Activated naive CD4-positive, alpha-beta T cell treated with anti-CD3 and anti-CD28 coated beads, Interleukin-2, amount 50 U/mL, for 72 hours (primary cell): ENCODE results near the gene TTBK1. TPM values are rescaled to one million over a fixed set of nuclear protein-coding genes. Genes with fewer than 3 reads are reported as not detected.

Experiments
- ATAC-seq, 2 donors: fragments of 150-1000 bp; cut with Tn5 transposase; 2 replicates each; pipeline ENCODE4 v1.10.0; 2021; ENCODE audit warnings: mild to moderate bottlenecking in 2 of 2, moderate library complexity in 2 of 2
- DNase-seq, 2 donors: peaks; one replicate each; pipeline ENCODE4 v3.0.0; 2021 to 2022; ENCODE audit warnings: low spot score in 2 of 2
- H3K27ac Mint-ChIP-seq, 2 donors: one replicate each; pipeline ENCODE4 v1.8.0; 2022; ENCODE audit warnings: mild to moderate bottlenecking in 2 of 2, mixed read lengths in 2 of 2
- H3K36me3 Mint-ChIP-seq, 2 donors: one replicate each; pipeline ENCODE4 v1.8.0; 2022; ENCODE audit warnings: mixed read lengths in 2 of 2
- H3K9me3 Mint-ChIP-seq, 2 donors: one replicate each; pipeline ENCODE4 v1.8.0; 2022; ENCODE audit warnings: mixed read lengths in 2 of 2
- total RNA-seq, 2 donors: library from RNA; stranded (reverse); gene quantifications; one replicate each; pipeline ENCODE4 v1.2.3, GENCODE V29; 2022

Gene TTBK1
- total RNA-seq, 2 donors from 2014 or later, result 0.09 to 0.37 TPM

DNA sequence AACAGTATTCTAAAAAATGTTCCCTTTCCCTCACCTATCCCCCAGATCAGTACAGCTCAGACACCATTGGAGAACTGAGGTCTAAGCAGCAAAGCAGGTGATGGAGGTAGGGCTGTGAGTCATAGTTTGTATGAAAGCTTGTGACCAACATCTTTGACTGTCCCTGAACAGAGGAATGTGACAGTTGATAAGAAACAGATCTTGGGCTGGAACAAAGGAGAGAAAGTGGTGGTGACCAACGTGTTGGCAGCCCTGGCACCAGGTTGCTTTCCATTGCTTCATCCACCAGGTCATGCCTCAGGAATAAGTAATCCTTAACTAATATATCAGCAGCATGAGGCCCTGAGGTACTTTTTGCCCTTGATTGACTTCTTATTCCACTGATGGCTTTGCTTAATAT lies 85.2 kb downstream of the TTBK1 start:
- H3K27ac Mint-ChIP-seq, result no peak overlapping the region
- H3K36me3 Mint-ChIP-seq, result no peaks in the 10 kb centered on the region
- peak in 1 of 2 donors; percentile 53 for ATAC-seq
- no peak for DNase-seq
- H3K9me3 Mint-ChIP-seq, result no peaks in the 10 kb centered on the region

DNA sequence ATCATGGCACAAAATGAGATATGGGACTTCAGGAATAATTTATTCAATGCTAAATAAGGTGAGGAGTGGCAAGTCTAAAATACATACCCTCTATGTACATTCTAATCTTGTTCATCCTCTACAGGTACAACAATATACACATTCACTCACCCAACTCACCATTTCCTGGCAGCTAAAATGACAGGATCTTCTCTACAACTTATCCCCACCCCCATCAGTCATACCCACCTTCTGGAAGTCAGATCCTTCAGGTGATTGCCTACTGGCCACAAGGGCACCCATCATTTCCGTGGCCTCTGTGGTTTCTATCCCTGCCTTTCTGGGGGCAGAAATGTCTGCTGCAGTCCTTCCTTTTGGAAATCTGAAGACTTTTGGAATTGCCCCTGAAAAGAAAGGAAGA lies 88.2 kb downstream of the TTBK1 start:
- DNase-seq (no peak), ATAC-seq (peak in 1 of 2 donors; percentile 54)
- Mint-ChIP-seq H3K36me3 (no peaks in the 10 kb centered on the region), H3K27ac (no peak overlapping the region), H3K9me3 (no peaks in the 10 kb centered on the region)

DNA sequence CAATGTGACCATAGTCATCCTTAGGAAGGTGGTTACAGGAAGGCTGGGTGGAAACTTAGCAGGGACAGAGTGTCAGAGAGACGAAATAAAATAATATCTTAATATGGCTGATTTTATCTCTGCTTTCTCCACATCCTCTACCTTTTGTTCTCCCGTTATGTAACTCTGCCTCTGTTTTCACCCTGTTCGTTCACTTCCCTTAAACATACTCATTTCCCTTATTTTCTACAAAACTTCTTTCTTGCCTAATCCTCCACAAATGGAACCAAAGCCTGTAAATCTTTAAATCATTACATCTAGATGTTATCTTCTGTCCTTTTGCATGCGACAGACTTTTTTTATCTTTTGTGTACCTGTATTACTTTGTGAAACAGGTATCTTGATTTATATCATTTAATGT lies 88.6 kb downstream of the TTBK1 start:
- Mint-ChIP-seq H3K27ac (no peak overlapping the region), H3K36me3 (no peaks in the 10 kb centered on the region), H3K9me3 (no peaks in the 10 kb centered on the region)
- no peak for DNase-seq
- ATAC-seq, result no peak

DNA sequence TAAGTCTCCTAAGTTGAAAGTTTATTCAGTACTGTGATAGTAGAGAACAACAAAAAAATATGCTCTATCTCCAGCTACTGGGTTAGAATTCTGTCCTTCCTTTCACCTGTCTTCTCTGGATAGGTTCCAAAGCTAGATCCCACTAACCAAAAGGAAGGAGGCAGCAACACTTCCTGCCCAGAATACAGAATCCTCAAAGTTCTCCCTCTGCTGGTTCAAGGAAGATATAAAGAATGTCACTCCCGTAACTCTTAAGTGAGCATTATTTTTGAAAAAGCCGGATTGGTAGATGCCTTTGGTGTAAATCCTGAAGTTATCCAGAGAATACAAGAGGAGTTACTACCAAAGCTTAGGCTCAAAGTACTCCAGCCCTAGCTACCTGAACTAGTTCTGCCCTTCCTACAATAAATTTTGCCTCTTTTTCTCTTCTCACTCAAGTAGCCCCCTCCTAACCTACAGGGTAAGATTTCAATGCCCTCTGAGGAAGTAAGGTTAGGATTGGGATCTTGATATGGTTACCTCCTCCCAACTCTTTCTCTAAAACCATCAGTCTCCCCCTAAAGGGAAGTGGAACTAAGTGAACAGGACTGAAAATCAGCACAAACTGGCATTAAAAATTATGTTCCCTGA lies 91.3 kb downstream of the TTBK1 start:
- no peak overlapping the region for H3K27ac Mint-ChIP-seq
- H3K9me3 Mint-ChIP-seq, result no peaks in the 10 kb centered on the region
- ATAC-seq (peak in 1 of 2 donors; percentile 20), DNase-seq (no peak)
- H3K36me3 Mint-ChIP-seq, result no peaks in the 10 kb centered on the region

DNA sequence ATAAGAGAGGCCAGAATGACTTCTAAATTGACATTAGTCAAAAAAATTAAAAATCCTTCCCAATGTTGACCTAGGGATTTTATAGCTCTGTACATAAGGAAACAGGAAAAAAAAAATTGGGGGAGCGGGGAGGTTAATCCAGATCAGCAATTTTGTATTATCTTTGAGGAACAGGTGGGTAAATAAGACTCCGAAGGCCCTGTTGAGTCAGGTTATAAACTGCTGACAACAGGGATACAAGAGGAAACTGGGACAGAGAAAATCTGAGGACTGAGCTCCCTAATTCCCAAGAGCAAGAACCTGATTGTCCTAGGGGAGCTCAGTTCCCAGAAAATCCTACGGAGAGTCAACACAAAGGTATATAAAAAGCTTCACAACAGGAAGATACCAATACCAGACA lies 92.2 kb downstream of the TTBK1 start:
- DNase-seq (no peak), ATAC-seq (no peak)
- Mint-ChIP-seq H3K27ac (no peak overlapping the region), H3K9me3 (no peaks in the 10 kb centered on the region), H3K36me3 (no peaks in the 10 kb centered on the region)

DNA sequence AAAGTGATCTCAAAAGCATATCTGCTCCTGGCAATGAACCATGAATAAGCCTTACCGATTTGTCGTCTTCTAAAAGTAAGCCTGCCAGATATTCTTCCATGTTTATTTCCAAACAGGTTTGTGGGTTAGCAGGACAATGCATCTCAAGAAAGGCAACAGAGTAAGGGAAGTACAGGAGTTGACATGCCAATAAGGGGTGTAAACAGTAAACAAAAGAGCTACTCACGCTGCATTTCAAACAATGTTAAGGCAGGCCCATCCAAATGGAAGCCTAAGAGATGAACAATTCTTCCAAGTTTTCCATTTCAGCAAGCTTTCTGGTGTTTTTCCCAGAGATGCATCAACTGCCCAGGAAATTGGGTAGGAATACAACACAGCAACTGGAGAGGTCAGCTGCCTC lies 93.1 kb downstream of the TTBK1 start:
- Mint-ChIP-seq H3K36me3 (no peaks in the 10 kb centered on the region), H3K27ac (no peak overlapping the region), H3K9me3 (no peaks in the 10 kb centered on the region)
- DNase-seq (no peak), ATAC-seq (no peak)

Other genes starting within 250 kb of the TTBK1 start
- 10 to 100 TPM; 79.4 to 83.6 TPM for gene MEA1, start 229.5 kb upstream of the TTBK1 start, total RNA-seq
- gene KLHDC3, start 229.2 kb upstream of the TTBK1 start, total RNA-seq, result 10 to 100 TPM; 67.7 to 74.0 TPM
- 10 to 100 TPM; 45.6 to 46.9 TPM for gene RRP36, start 221.9 kb upstream of the TTBK1 start, total RNA-seq
- gene CUL7, start 189.6 kb upstream of the TTBK1 start, total RNA-seq, result 10 to 100 TPM; 13.0 to 21.6 TPM
- gene MRPL2, start 184.0 kb upstream of the TTBK1 start, total RNA-seq, result 10 to 100 TPM; 87.4 to 99.8 TPM
- gene KLC4, start 183.8 kb upstream of the TTBK1 start, total RNA-seq, result 10 to 100 TPM; 19.9 to 50.1 TPM
- gene PTK7, start 167.2 kb upstream of the TTBK1 start, total RNA-seq, result 1 to 10 TPM; 2.9 to 4.7 TPM
- gene SRF, start 72.2 kb upstream of the TTBK1 start, total RNA-seq, result 10 to 100 TPM; 31.0 to 42.7 TPM
- gene CUL9, start 61.3 kb upstream of the TTBK1 start, total RNA-seq, result 10 to 100 TPM; 45.7 to 88.0 TPM
- 10 to 100 TPM; 39.3 to 73.5 TPM for gene DNPH1, start 14.0 kb upstream of the TTBK1 start, total RNA-seq
- gene SLC22A7, start 54.8 kb downstream of the TTBK1 start, total RNA-seq, result not detected
- gene CRIP3, start 65.3 kb downstream of the TTBK1 start, total RNA-seq, result 1 to 10 TPM; 4.2 to 6.4 TPM
- 10 to 100 TPM; 10.8 to 12.2 TPM for gene ZNF318, start 126.2 kb downstream of the TTBK1 start, total RNA-seq
- gene ABCC10, start 184.1 kb downstream of the TTBK1 start, total RNA-seq, result 10 to 100 TPM; 30.2 to 46.2 TPM
- 1 to 10 TPM in 1 of 2 donors, under 1 TPM in 1; 0.18 to 3.4 TPM for gene DLK2, start 212.1 kb downstream of the TTBK1 start, total RNA-seq
- gene TJAP1, start 234.1 kb downstream of the TTBK1 start, total RNA-seq, result 10 to 100 TPM; 23.0 to 35.0 TPM